NOMO-1 (cell line): ENCODE results near the gene HERC3.

Experiments
- DNase-seq, 2 experiments: peaks; one replicate each; lab custom pipeline; 2025; ENCODE audit not compliant: unreplicated experiment in 2 of 2; lab: John Stamatoyannopoulos, UW

HERC3 gene

DNA sequence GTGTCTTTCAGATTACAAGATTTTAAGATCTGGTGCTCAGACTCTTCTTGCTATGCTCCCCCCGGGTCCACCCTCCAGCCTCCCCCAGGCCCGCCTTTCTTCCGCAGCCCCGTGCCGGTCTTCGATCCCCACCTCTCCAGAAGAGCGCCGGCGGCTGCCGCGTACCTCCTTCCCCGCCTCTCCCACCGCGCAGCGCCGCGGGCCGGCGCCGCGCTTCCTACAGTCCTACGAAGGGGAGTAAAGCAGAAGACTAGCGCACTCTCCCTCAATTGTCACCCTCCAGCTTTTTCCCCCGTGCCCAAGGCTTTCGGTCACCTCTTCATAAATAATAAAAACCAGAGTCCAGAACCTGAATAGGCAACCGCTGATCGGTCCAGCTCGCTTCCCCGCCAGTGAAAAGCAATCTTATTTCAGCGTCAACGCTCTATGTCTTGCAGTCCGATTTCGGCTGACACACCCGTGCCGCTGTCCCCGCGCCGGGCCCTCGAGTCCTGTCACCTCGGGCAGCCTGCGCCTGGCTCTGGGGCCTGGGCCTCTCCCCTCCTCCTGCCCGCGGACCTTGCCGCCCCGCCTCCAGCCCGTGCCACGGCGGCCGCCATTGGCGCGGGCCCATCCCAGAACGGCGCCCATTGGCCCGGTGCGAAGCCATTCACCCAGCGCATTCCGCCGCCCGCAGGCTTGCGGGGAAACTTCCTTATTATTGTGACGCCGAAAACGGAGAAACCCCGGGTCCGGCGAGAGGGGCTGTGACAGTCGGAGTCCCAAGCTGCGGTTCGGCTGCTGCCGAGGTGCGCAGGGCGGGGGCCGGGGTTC, at the start of gene HERC3:
Gene HERC3, plus strand, starts transcription at position 694 of the 813 bp plus-strand sequence. CDS start 13,344 bp downstream, outside the sequence.
- DNase-seq: peak; percentile 86 to 93

GRCh38 chr4:88549815-88550214, 42.5 kb upstream of the HERC3 start:
- DNase-seq: no peak

DNA sequence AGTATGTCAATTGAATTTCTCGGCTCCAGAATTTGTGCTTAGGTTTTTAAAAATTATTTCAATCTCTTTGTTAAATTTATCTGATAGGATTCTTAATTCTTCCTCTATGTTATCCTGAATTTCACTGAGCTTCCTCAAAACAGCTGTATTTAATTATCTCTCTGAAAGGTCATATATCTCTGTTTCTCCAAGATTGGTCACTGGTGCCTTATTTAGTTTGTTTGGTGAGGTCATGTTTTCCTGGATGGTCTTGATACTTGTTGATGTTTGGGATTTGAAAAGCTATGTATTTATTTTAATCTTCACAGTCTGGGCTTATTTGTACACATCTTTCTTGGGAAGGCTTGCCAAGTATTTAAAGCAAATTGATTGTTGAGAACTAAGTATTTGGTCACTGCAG, 24.7 kb upstream of the HERC3 start:
- DNase-seq: no peak

DNA sequence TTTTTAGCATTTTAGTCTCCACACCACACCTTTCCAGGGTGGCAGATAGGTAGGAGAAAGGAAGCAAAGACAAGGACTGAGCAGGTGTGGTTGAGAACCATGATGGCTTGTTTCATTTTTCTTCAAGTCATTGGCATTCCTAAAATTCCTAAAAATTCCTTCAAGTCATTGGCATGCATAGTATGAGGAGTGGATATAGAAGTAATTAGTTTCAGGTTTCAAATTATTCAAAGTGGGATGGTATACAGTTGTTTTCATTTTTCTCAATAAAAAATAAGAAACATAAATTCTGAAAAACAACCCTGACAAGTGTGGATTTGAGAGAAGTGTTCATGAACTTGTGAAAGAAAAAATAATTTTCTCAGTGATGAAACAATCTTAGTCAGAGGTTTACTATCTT, 22.3 kb upstream of the HERC3 start:
- DNase-seq: no peak

- no peak for DNase-seq
Measured at GRCh38 chr4:88573276-88573980, 18.9 kb upstream of the HERC3 start.

- no peak for DNase-seq
Measured at GRCh38 chr4:88573995-88574394, 18.3 kb upstream of the HERC3 start.

GRCh38 chr4:88575186-88575585, 17.1 kb upstream of the HERC3 start:
- DNase-seq: no peak

DNA sequence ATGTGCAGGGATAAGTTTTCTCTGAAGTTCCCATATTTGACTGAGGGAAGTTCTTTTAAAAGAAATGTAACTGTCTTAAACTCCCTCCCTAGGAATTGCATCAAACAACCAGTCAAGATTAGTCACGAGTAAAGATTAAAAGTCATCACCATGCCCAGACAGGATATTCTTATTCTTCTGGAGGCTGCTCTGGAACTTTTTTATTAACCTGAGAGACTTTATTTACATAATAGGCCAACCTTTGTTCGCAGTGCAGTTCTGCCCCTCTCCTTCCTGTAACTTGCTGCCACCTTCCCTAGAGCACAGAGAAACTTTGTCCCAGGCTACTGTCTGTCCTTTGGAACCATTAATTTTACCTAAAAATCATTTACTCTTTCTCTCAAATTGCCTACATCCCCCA, 9.8 kb upstream of the HERC3 start:
- DNase-seq: no peak

GRCh38 chr4:88583631-88584470, 8.4 kb upstream of the HERC3 start:
- no peak for DNase-seq

GRCh38 chr4:88584471-88584900, 7.8 kb upstream of the HERC3 start:
- DNase-seq: no peak

DNA sequence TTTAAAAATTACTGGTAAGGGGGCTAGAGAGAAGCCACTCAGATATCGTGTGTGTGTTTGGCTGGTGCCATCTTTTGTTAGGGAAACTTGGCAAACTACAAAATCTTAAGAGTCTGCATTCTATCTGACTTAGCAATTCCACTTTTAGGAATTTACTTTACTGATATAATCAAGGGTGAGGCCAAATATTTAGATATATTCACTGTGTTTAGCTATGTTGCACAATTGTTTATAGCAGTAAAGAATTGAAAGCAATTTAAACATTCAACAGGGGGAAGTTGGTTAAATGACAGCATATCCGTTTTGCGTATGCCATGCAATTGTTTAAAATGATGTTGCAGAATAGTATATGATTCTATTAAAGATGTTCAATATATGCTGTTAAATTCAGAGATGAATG, 6.4 kb upstream of the HERC3 start:
- DNase-seq: peak in 1 of 2 experiments; percentile 39

GRCh38 chr4:88587306-88587705, 5.0 kb upstream of the HERC3 start:
- DNase-seq: no peak

DNA sequence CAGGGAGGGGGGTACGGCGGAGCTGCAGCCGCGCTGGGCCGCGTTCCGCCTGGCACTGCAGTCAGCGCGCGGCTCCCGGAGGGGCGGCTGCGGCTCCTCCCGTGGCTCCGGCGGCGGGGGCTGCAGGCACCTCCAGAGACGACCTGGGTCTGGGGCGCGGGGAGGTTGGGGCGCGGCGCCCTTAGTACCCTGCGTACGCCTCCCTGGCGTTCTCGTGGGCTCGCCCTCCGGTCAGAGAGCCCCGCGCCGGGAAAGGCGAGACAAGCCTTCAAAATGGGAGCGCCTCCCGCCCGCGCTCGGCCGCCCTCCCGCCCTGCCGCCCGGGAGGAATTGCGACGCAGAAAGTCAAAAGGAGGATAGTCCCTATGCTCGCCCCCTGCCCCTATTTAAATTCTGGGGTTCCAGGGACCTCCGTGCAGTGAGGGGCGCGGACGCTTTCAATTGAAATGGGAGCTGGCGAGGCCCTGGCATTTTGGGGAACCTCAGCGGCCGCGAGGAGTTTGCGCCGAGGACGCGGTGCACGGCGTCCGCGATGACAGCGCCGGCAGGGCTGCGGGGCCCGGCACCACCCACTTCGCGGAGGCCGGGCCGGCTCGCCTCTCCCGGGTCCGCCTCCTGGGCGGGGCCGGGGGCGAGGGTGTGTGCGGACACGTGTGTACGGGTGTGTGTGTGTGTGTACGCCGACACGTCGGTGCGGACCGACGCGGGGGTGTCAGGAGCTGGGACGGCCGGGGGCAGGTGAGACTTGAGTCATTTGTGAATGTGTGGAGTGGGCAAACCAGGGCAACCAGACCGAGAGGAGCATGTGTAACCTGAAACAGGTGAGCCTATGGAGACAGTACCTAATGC, 544 bp downstream of the HERC3 start:
- peak; percentile 63 to 83 for DNase-seq

DNA sequence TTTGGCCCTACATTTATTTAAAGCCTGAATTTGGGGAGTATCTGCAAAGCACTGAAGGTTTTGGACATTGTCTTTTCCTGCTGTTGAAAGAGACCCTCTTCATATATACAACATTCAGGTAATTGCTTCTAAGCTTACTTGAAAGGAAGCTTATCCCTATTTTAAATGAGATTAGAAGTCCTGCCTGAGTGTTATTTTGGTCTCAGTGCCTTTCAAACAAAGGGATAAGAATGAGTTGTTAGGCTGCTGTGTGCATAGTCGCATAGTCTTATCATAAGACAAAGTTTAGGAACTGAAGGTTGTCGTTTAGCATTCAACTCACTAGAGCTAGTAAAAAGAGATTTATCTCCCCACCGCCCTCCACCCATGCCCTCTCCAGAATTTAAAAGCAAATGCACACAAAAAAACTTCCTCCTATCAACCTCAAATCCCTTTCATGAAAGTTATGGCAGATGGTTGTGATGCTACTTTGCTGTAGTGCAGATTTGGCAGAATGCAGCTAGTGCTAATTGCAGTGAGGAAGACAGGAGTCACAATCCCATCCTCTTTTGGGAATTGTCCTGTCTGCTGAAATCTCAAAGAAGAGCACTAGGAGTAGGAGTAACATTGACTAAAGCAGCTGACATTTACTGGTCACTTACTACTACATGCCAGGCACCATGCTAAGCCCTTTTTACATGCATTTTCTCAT, 5.8 kb downstream of the HERC3 start:
- no peak for DNase-seq

DNA sequence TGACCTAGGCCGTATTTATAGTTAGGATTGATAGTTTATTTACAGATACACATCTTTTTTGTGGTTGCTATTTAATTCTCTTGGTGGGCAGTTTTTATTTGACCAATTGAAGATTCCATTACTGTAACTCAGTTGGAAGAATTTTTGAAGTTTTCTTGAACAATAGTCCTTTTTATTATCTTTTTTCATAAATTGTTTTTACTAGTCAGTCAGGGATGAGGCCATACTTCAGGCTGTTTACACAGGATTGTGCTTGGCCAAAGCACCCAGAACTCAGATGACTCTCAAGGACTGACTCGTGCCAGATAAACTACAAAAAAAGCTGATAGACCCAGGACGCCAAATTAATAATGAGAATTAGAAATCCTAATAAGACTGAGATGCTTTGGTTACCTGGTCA, 7.0 kb downstream of the HERC3 start:
- DNase-seq: no peak

GRCh38 chr4:88599714-88600113, 7.4 kb downstream of the HERC3 start:
- no peak for DNase-seq

DNA sequence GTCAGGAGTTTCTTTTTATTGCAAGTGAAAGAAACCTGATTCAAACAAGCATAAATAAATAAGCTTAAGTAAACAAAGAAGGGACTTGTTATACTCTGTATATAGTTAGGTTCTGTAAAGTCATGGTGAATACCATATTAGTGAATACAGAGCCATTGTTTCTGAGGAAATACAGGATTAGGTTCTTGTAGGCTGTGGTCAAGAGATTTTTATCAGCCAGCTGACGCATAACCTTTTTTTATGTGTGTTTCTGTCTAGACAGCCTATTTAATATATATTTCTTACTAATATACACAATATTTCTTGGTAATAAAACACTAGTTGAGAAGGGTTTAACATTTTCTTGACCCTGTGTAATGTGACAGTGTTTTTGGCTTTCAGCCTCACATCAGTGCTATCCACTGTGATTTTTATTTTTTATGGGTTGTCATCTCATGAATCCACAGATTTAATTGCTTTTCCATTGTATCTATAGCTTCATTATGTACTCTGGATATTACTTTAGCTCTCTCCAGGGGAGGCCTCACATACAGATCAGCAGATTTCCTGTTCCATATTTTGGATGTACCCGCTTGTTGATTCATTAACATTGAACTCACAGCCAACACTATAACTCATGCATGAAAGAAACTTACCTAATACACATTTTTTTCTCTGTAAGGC, 8.0 kb downstream of the HERC3 start:
- no peak for DNase-seq

DNA sequence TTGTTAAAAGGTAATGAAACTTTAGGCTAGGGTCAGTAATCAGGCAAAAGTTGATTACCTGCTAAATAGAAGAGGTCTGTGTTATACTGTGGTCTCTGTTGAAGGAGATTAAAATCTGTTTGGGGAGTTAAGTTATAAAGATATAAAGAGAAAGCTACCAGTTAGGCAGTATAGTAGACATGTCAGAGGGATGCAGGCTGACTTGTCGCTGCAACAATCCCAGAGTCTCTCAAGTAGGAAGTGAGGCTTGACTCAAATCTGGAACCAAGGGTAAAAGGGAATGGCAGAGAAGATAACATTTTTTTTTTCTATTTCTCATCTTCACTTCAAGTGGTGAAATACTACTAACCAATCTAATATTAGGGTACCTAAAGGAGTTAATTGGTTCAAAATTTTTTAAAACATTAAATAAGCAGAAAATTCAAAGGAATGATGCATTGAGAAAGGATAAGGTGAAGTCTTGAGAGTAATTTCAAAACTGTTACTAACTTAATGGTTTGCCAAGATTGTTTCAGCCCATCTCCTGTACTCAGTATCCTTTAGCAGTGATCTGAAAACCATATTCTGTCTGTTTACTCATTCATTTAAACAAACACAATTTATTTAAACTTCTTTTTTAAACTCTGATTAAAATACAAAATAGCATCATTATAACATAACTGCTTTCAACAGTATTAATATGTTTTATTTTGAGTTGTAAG, 12.8 kb downstream of the HERC3 start:
- no peak for DNase-seq

GRCh38 chr4:88605736-88606135, 13.5 kb downstream of the HERC3 start:
- no peak for DNase-seq
